Measurements from ENCODE around the gene EHD2. TPM values are rescaled to one million over a fixed set of nuclear protein-coding genes. Genes with fewer than 3 reads are reported as not detected.
"Not testable (repeated sequence)": the region's sequence is repeated elsewhere in the genome, so short reads cannot be mapped to it uniquely, and the experiment has no call there.

Gene EHD2
- polyA plus RNA-seq, 1 donor from 2014 or later: not detected

GRCh38 chr19:47777245-47778048, 64.2 kb downstream of the EHD2 start:
- H3K9me3 Mint-ChIP-seq, H3K27me3 Mint-ChIP-seq, H3K36me3 Mint-ChIP-seq: not testable (repeated sequence)
- H3K4me1 Mint-ChIP-seq: peaks cover 8 to 14% (median 9%) of the 10 kb centered on the region in 3 donors
- H3K4me3 Mint-ChIP-seq: peak overlapping the region; percentile 86 to 97 (median 96)
- peak overlapping the region in 2 of 3 donors; percentile 57 to 96 for H3K27ac Mint-ChIP-seq

- H3K9me3 Mint-ChIP-seq: no peaks in the 10 kb centered on the region
- peaks cover 2% of the 10 kb centered on the region for H3K36me3 Mint-ChIP-seq
- H3K27me3 Mint-ChIP-seq: no peaks in the 10 kb centered on the region
- H3K27ac Mint-ChIP-seq: peak within 1 kb of the TSS; percentile 57 to 96 (median 95)
- peak within 1 kb of the TSS; percentile 86 to 97 (median 96) for H3K4me3 Mint-ChIP-seq
- H3K4me1 Mint-ChIP-seq: peaks cover 8 to 14% (median 9%) of the 10 kb centered on the region in 3 donors
These were observed 65.1 kb downstream of the EHD2 start, which contains the start of gene SELENOW for GRCh38 chr19:47778049-47778953. Gene SELENOW (plus strand): TSS chr19:47778703. CDS start chr19:47778786, 83 bp downstream.

GRCh38 chr19:47778954-47779351, 65.7 kb downstream of the EHD2 start:
- H3K4me3 Mint-ChIP-seq: peak overlapping the region; percentile 86 to 97 (median 96)
- peak overlapping the region; percentile 57 to 96 (median 95) for H3K27ac Mint-ChIP-seq
- H3K36me3 Mint-ChIP-seq: peaks cover 2% of the 10 kb centered on the region
- H3K9me3 Mint-ChIP-seq: no peaks in the 10 kb centered on the region
- H3K4me1 Mint-ChIP-seq: peaks cover 8 to 16% (median 9%) of the 10 kb centered on the region in 3 donors
- no peaks in the 10 kb centered on the region for H3K27me3 Mint-ChIP-seq

- peaks cover 4% of the 10 kb centered on the region for H3K36me3 Mint-ChIP-seq
- peaks cover 8 to 16% (median 9%) of the 10 kb centered on the region in 3 donors for H3K4me1 Mint-ChIP-seq
- peak overlapping the region; percentile 86 to 97 (median 96) for H3K4me3 Mint-ChIP-seq
- peak overlapping the region; percentile 53 to 95 (median 63) for H3K27ac Mint-ChIP-seq
- no peaks in the 10 kb centered on the region for H3K9me3 Mint-ChIP-seq
- no peaks in the 10 kb centered on the region for H3K27me3 Mint-ChIP-seq
These were observed 66.4 kb downstream of the EHD2 start for GRCh38 chr19:47779524-47780214.

- Mint-ChIP-seq H3K9me3 (no peaks in the 10 kb centered on the region), H3K4me1 (peaks cover 8 to 16% (median 9%) of the 10 kb centered on the region in 3 donors), H3K27me3 (no peaks in the 10 kb centered on the region), H3K36me3 (peaks cover 4% of the 10 kb centered on the region), H3K4me3 (peak overlapping the region in 3 of 4 donors; percentile 86 to 97 (median 95)), H3K27ac (peak overlapping the region in 2 of 3 donors; percentile 63 to 95)
These were observed 67.0 kb downstream of the EHD2 start for GRCh38 chr19:47780215-47780551.

GRCh38 chr19:47781590-47782262, 68.5 kb downstream of the EHD2 start:
- H3K9me3 Mint-ChIP-seq: no peaks in the 10 kb centered on the region
- H3K27me3 Mint-ChIP-seq: no peaks in the 10 kb centered on the region
- H3K27ac Mint-ChIP-seq: no peak overlapping the region
- H3K4me1 Mint-ChIP-seq: peaks cover 4 to 16% (median 9%) of the 10 kb centered on the region in 3 donors
- H3K4me3 Mint-ChIP-seq: peak overlapping the region in 1 of 4 donors; percentile 72
- peaks cover 4% of the 10 kb centered on the region for H3K36me3 Mint-ChIP-seq

- Mint-ChIP-seq H3K27me3 (no peaks in the 10 kb centered on the region), H3K36me3 (peaks cover 4% of the 10 kb centered on the region), H3K27ac (no peak overlapping the region), H3K4me1 (peaks cover 0 to 3% (median 2%) of the 10 kb centered on the region in 3 donors), H3K9me3 (no peaks in the 10 kb centered on the region), H3K4me3 (peak overlapping the region in 1 of 4 donors; percentile 32)
These were observed 73.3 kb downstream of the EHD2 start for GRCh38 chr19:47786566-47786965.

GRCh38 chr19:47787307-47787706, 74.1 kb downstream of the EHD2 start:
- not testable (repeated sequence) for H3K4me1 Mint-ChIP-seq, H3K4me3 Mint-ChIP-seq, H3K36me3 Mint-ChIP-seq, H3K27ac Mint-ChIP-seq, H3K27me3 Mint-ChIP-seq, H3K9me3 Mint-ChIP-seq

GRCh38 chr19:47789811-47790210, 76.6 kb downstream of the EHD2 start:
- H3K4me1 Mint-ChIP-seq, H3K36me3 Mint-ChIP-seq, H3K27ac Mint-ChIP-seq, H3K9me3 Mint-ChIP-seq, H3K4me3 Mint-ChIP-seq, H3K27me3 Mint-ChIP-seq: not testable (repeated sequence)

- Mint-ChIP-seq H3K4me1 (peaks cover 0 to 2% (median 1%) of the 10 kb centered on the region in 3 donors), H3K9me3 (peaks cover 0 to 6% (median 0%) of the 10 kb centered on the region in 3 donors), H3K27ac (peak overlapping the region in 1 of 3 donors; percentile 31), H3K36me3 (peaks cover under 1% of the 10 kb centered on the region), H3K27me3 (no peaks in the 10 kb centered on the region), H3K4me3 (peak overlapping the region in 2 of 4 donors; percentile 33 to 58)
These were observed 77.2 kb downstream of the EHD2 start for GRCh38 chr19:47790398-47790814.

GRCh38 chr19:47792616-47793015, 79.4 kb downstream of the EHD2 start:
- H3K9me3 Mint-ChIP-seq: peaks cover 0 to 6% (median 0%) of the 10 kb centered on the region in 3 donors
- H3K4me3 Mint-ChIP-seq: no peak overlapping the region
- peaks cover 3% of the 10 kb centered on the region for H3K27me3 Mint-ChIP-seq

More at GRCh38 chr19:47792616-47793015, 79.4 kb downstream of the EHD2 start:
- Mint-ChIP-seq H3K36me3 (peaks cover 3% of the 10 kb centered on the region), H3K27ac (no peak overlapping the region), H3K4me1 (peaks cover 0 to 3% (median 2%) of the 10 kb centered on the region in 3 donors)
